Stimulated activated effector memory CD8-positive, alpha-beta T cell treated with anti-CD3 and anti-CD28 coated beads, Interleukin-12 subunit alpha, Interleukin-12 subunit beta, amount 100 ng/mL, for 72 hours (primary cell): Measurements from ENCODE around the gene ATP6AP2.

ENCODE experiments used
- ATAC-seq: fragments of 150-1000 bp; cut with Tn5 transposase; 2 replicates; pipeline ENCODE4 v1.10.0; 2021
- DNase-seq, 2 donors: peaks; one replicate each; pipeline ENCODE4 v3.0.0; 2021 to 2022; ENCODE audit warnings: low spot score in 2 of 2
- H3K27ac Mint-ChIP-seq: one replicate; pipeline ENCODE4 v1.8.0; 2022; ENCODE audit warnings: mild to moderate bottlenecking, mixed read lengths
- H3K36me3 Mint-ChIP-seq: one replicate; pipeline ENCODE4 v1.8.0; 2022; ENCODE audit warnings: mild to moderate bottlenecking, mixed read lengths
- H3K4me1 Mint-ChIP-seq: one replicate; pipeline ENCODE4 v1.8.0; 2022; ENCODE audit warnings: mixed read lengths
- H3K4me3 Mint-ChIP-seq: one replicate; pipeline ENCODE4 v1.8.0; 2022; ENCODE audit warnings: mild to moderate bottlenecking, mixed read lengths
- H3K9me3 Mint-ChIP-seq: one replicate; pipeline ENCODE4 v1.8.0; 2022; ENCODE audit warnings: mixed read lengths

Gene ATP6AP2

GRCh38 chrX:40603446-40603845 is 22.7 kb downstream of the ATP6AP2 start:
- no peak for DNase-seq
- ATAC-seq: no peak
- no peak overlapping the region for H3K27ac Mint-ChIP-seq

GRCh38 chrX:40607381-40607780 is 26.6 kb downstream of the ATP6AP2 start:
- no peaks in the 10 kb centered on the region for H3K4me1 Mint-ChIP-seq
- no peaks in the 10 kb centered on the region for H3K9me3 Mint-ChIP-seq
- no peak for DNase-seq
- H3K4me3 Mint-ChIP-seq: no peak overlapping the region
- no peak for ATAC-seq
- H3K36me3 Mint-ChIP-seq: peaks cover 34% of the 10 kb centered on the region
- H3K27ac Mint-ChIP-seq: no peak overlapping the region

More at GRCh38 chrX:40603446-40603845, 22.7 kb downstream of the ATP6AP2 start:
- H3K4me1 Mint-ChIP-seq: no peaks in the 10 kb centered on the region
- H3K4me3 Mint-ChIP-seq: no peak overlapping the region
- peaks cover 73% of the 10 kb centered on the region for H3K36me3 Mint-ChIP-seq
- no peaks in the 10 kb centered on the region for H3K9me3 Mint-ChIP-seq

- ATAC-seq (no peak), DNase-seq (no peak)
- Mint-ChIP-seq H3K27ac (no peak overlapping the region), H3K36me3 (no peaks in the 10 kb centered on the region), H3K9me3 (no peaks in the 10 kb centered on the region), H3K4me3 (no peak overlapping the region), H3K4me1 (no peaks in the 10 kb centered on the region)
These were observed 31.7 kb downstream of the ATP6AP2 start for GRCh38 chrX:40612511-40612910.

- Mint-ChIP-seq H3K36me3 (no peaks in the 10 kb centered on the region), H3K9me3 (no peaks in the 10 kb centered on the region), H3K4me3 (no peak overlapping the region), H3K4me1 (no peaks in the 10 kb centered on the region), H3K27ac (no peak overlapping the region)
- DNase-seq (no peak), ATAC-seq (no peak)
These were observed 35.2 kb downstream of the ATP6AP2 start for GRCh38 chrX:40615976-40616375.

- Mint-ChIP-seq H3K36me3 (no peaks in the 10 kb centered on the region), H3K4me3 (no peak overlapping the region), H3K27ac (no peak overlapping the region), H3K4me1 (no peaks in the 10 kb centered on the region), H3K9me3 (no peaks in the 10 kb centered on the region)
- ATAC-seq (no peak), DNase-seq (no peak)
These were observed 36.8 kb downstream of the ATP6AP2 start for GRCh38 chrX:40617566-40617965.

GRCh38 chrX:40622479-40623138 is 41.8 kb downstream of the ATP6AP2 start:
- H3K4me3 Mint-ChIP-seq: no peak overlapping the region
- no peaks in the 10 kb centered on the region for H3K9me3 Mint-ChIP-seq
- no peak for ATAC-seq
- no peaks in the 10 kb centered on the region for H3K4me1 Mint-ChIP-seq
- peaks cover 9% of the 10 kb centered on the region for H3K36me3 Mint-ChIP-seq
- DNase-seq: no peak
- H3K27ac Mint-ChIP-seq: no peak overlapping the region

GRCh38 chrX:40623139-40623536 is 42.4 kb downstream of the ATP6AP2 start, which contains the start of gene MPC1L:
Gene MPC1L, plus strand, starts transcription at chrX:40623428. Its CDS starts 138 bp downstream, at chrX:40623566.
- peaks cover 14% of the 10 kb centered on the region for H3K36me3 Mint-ChIP-seq
- H3K9me3 Mint-ChIP-seq: no peaks in the 10 kb centered on the region
- ATAC-seq: no peak

GRCh38 chrX:40623665-40624064 is 42.9 kb downstream of the ATP6AP2 start:
- ATAC-seq (no peak), DNase-seq (no peak)
- Mint-ChIP-seq H3K27ac (no peak overlapping the region), H3K4me1 (no peaks in the 10 kb centered on the region), H3K4me3 (no peak overlapping the region), H3K9me3 (no peaks in the 10 kb centered on the region), H3K36me3 (peaks cover 19% of the 10 kb centered on the region)

More at GRCh38 chrX:40623139-40623536, 42.4 kb downstream of the ATP6AP2 start, which contains the start of gene MPC1L:
- no peak for DNase-seq
- Mint-ChIP-seq H3K27ac (no peak within 1 kb of the TSS), H3K4me3 (no peak within 1 kb of the TSS), H3K4me1 (no peaks in the 10 kb centered on the region)

- Mint-ChIP-seq H3K4me3 (no peak overlapping the region), H3K27ac (no peak overlapping the region), H3K4me1 (no peaks in the 10 kb centered on the region)
These were observed 44.5 kb downstream of the ATP6AP2 start for GRCh38 chrX:40625294-40625693.

GRCh38 chrX:40628506-40628905 is 47.7 kb downstream of the ATP6AP2 start:
- H3K36me3 Mint-ChIP-seq: peaks cover 68% of the 10 kb centered on the region
- H3K27ac Mint-ChIP-seq: no peak overlapping the region
- DNase-seq (no peak), ATAC-seq (no peak)
- no peak overlapping the region for H3K4me3 Mint-ChIP-seq
- H3K4me1 Mint-ChIP-seq: peaks cover 8% of the 10 kb centered on the region
- no peaks in the 10 kb centered on the region for H3K9me3 Mint-ChIP-seq

More at GRCh38 chrX:40625294-40625693, 44.5 kb downstream of the ATP6AP2 start:
- Mint-ChIP-seq H3K9me3 (no peaks in the 10 kb centered on the region), H3K36me3 (peaks cover 36% of the 10 kb centered on the region)
- DNase-seq (no peak), ATAC-seq (no peak)

- H3K9me3 Mint-ChIP-seq: no peaks in the 10 kb centered on the region
- H3K27ac Mint-ChIP-seq: peak overlapping the region; percentile 83
- DNase-seq (no peak), ATAC-seq (no peak)
- H3K4me3 Mint-ChIP-seq: no peak overlapping the region
- H3K4me1 Mint-ChIP-seq: peaks cover 9% of the 10 kb centered on the region
- peaks cover 100% of the 10 kb centered on the region for H3K36me3 Mint-ChIP-seq
These were observed 51.4 kb downstream of the ATP6AP2 start for GRCh38 chrX:40632199-40632598.

- no peak overlapping the region for H3K4me3 Mint-ChIP-seq
- ATAC-seq: no peak
- peaks cover 87% of the 10 kb centered on the region for H3K36me3 Mint-ChIP-seq
These were observed 56.9 kb downstream of the ATP6AP2 start for GRCh38 chrX:40637687-40638086.

GRCh38 chrX:40644176-40644575 is 63.4 kb downstream of the ATP6AP2 start:
- DNase-seq (no peak), ATAC-seq (no peak)
- Mint-ChIP-seq H3K4me3 (peak overlapping the region; percentile 91), H3K9me3 (no peaks in the 10 kb centered on the region), H3K4me1 (peaks cover 46% of the 10 kb centered on the region), H3K36me3 (peaks cover 66% of the 10 kb centered on the region), H3K27ac (peak overlapping the region; percentile 96)

More at GRCh38 chrX:40637687-40638086, 56.9 kb downstream of the ATP6AP2 start:
- Mint-ChIP-seq H3K27ac (peak overlapping the region; percentile 8), H3K4me1 (peaks cover 21% of the 10 kb centered on the region), H3K9me3 (no peaks in the 10 kb centered on the region)
- DNase-seq: no peak

GRCh38 chrX:40644821-40645358 is 64.1 kb downstream of the ATP6AP2 start:
- Mint-ChIP-seq H3K4me3 (peak overlapping the region; percentile 91), H3K9me3 (no peaks in the 10 kb centered on the region), H3K27ac (peak overlapping the region; percentile 96), H3K36me3 (peaks cover 60% of the 10 kb centered on the region), H3K4me1 (peaks cover 46% of the 10 kb centered on the region)
- DNase-seq (peak; percentile 3 to 72), ATAC-seq (peak; percentile 64)

- peaks cover 45% of the 10 kb centered on the region for H3K4me1 Mint-ChIP-seq
- H3K27ac Mint-ChIP-seq: peak overlapping the region; percentile 94
- ATAC-seq: peak; percentile 59
- peak overlapping the region; percentile 91 for H3K4me3 Mint-ChIP-seq
- peak; percentile 10 to 68 for DNase-seq
- peaks cover 53% of the 10 kb centered on the region for H3K36me3 Mint-ChIP-seq
- no peaks in the 10 kb centered on the region for H3K9me3 Mint-ChIP-seq
These were observed 65.9 kb downstream of the ATP6AP2 start for GRCh38 chrX:40646489-40647306.
